Measurements from ENCODE around the gene SMIM34.
"Not testable (repeated sequence)": the region's sequence is repeated elsewhere in the genome, so short reads cannot be mapped to it uniquely, and the experiment has no call there.

SMIM34 gene

GRCh38 chr21:34374940-34375618 is 48.7 kb downstream of the SMIM34 start, which contains the start of gene SMIM11:
Gene SMIM11, plus strand, starts transcription at chr21:34375507. Its CDS starts 3,998 bp downstream, at chr21:34379505.
- H3K4me3 ChIP-seq, H3K27ac ChIP-seq: not testable (repeated sequence)

- not testable (repeated sequence) for H3K27ac ChIP-seq, H3K4me3 ChIP-seq
Measured at GRCh38 chr21:34374462-34374861, 49.3 kb downstream of the SMIM34 start.

GRCh38 chr21:34372321-34372720 is 51.4 kb downstream of the SMIM34 start:
- H3K4me3 ChIP-seq = no peak overlapping the region
- no peak overlapping the region for H3K27ac ChIP-seq

GRCh38 chr21:34369741-34370140 is 54.0 kb downstream of the SMIM34 start:
- Histone ChIP-seq H3K27ac (no peak overlapping the region), H3K4me3 (no peak overlapping the region)
